Jurkat, Clone E6-1 (cell line): ENCODE data around the gene CD248.

Experiments
- DNase-seq: peaks from one replicate; pipeline ENCODE4 v3.0.0-alpha.2; 2011; ENCODE audit warnings: low read depth, low spot score
- H3K4me3 ChIP-seq: 2 replicates; pipeline ENCODE4 v1.5.1; 2011; ENCODE audit warnings: mild to moderate bottlenecking, low read length, control low read depth, moderate library complexity

Gene CD248

GRCh38 chr11:66294626-66295620 lies 21.9 kb downstream of the CD248 start:
- H3K4me3 ChIP-seq: no peak overlapping the region
- DNase-seq: no peak

DNA sequence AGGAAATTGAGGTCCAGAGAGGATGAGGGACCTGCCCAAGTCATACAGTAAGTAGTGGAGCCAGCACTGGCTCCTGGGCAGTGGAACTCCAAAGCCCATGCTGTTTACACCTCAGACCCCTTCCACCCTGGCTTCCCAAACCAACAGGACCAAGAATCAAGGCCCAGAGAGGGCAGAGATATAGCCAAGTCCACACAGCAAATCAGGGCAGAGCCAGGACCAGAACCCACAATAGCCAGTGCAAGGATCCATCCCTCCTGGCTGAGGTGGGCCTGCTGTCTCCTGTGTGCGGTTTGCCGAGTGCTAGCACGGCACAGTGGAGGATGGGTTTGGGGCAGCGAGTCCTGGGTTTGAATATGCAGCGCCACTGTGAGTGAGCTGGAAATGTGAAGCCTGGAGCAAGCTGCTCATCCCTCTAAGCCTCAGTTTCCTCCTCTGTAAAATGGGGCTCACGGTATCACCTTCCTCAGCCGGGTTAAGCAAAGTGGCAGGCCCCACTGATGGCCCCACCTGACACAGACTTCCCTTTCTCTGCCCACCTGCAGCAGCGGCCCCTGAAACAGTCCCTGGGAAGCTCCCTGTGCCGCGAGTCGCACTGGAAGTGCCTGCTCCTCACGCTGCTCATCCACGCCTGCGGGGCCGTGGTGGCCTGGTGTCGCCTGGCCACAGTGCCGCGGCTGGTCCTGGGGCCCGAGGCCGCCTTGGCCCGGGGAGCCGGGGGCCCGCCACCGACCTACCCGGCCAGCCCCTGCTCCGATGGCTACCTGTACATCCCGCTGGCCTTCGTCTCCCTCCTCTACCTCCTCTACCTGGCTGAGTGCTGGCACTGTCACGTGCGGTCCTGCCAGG lies 22.8 kb downstream of the CD248 start:
- DNase-seq: no peak
- no peak overlapping the region for H3K4me3 ChIP-seq

- DNase-seq: no peak
- no peak overlapping the region for H3K4me3 ChIP-seq
Observed at GRCh38 chr11:66293352-66293751, 23.5 kb downstream of the CD248 start.

DNA sequence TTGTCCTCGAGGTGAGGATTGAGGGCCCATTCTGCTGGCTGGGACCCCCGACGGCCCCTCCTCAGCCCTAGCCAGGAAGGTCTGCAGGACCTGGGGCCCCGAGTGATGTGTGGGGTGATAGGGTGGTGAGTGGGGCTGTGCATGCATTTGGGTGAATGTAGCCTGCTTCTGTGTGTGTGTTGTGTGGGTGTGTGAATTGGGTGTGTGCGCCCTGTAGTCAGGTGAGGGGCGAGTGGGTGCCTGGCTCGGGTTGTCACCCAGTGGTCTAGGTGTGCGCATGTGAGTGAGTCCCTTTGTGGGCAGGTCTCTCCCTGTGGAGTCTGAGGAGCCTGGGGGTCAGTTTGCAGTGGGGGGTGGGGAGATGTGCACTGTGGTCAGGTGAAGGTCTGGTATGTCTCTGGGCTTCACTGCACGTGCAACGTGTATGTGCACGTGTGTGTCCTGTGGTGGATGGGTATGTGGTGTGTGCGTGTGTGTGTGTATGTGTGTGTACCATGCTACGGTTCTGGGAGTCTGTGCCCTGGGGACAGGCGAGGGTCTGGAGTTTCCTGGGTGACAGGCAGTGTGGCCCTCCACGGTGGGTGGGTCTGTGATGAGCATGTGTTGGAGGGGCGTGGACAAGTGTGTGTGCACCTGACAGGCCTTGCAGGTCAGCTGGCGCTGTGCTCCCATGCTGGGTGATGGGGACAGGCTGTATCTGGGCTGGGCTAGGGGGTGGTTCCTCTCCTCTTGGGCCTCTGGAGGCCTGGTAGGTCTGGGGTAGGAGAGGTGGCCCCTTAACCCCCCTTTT lies 24.1 kb downstream of the CD248 start:
- DNase-seq: no peak
- peak overlapping the region; percentile 51 for H3K4me3 ChIP-seq

DNA sequence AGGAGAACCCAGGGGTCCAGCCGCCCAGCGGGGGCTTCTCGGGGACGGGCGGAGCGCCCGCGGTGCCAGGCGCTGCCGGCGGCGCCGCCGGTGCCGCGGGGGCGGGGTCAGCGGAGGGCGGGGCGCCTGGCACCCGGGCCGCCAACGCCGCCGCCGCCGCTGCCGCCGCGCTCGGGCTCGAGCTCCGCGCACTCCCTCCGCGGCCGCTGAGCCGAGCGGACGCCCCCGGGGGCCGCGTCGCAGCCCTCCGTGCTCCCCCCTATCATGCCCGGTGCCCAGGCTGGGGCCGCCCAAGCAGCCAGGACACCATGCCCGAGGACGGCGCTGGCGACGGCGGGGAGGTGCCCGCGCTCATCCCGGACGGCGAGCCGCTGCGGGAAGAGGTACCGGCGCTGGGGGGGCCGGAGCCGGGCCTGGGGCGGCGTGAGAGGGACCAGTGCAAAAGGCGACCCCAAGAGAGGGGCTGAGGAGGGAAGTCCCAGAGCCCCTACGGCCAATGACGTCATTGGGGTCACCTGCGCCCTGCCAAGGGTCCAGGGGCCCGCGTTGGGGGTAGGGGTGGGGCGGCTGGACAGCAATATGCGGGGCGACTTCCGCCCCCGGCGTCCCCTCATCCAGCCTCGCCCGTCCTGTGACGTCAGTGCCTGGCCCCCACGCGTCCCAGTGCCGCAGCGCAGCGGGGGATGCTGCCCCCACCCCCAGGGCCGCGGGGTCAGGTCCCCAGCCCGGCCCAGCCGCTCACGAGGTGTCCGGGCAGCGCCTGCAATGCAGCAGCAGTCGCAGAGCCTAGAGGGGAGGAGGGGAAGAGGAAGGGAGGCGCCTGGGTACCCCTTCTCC lies 24.9 kb downstream of the CD248 start, which contains the start of gene TMEM151A:
Gene TMEM151A, plus strand, starts transcription at position 189 of the 837 bp plus-strand sequence. Its CDS starts 120 bp downstream, at position 309.
- H3K4me3 ChIP-seq: peak within 1 kb of the TSS; percentile 51
- DNase-seq: no peak

GRCh38 chr11:66291303-66291705 lies 25.5 kb downstream of the CD248 start:
- H3K4me3 ChIP-seq: peak overlapping the region; percentile 24; the same call in 1 of the 2 replicates
- DNase-seq: no peak

GRCh38 chr11:66290330-66290621 lies 26.6 kb downstream of the CD248 start:
- H3K4me3 ChIP-seq: peak overlapping the region; percentile 77
- DNase-seq: no peak

- DNase-seq: no peak
- peak overlapping the region; percentile 77 for H3K4me3 ChIP-seq
Observed at GRCh38 chr11:66289548-66290329, 27.1 kb downstream of the CD248 start.

GRCh38 chr11:66288671-66289547 lies 27.9 kb downstream of the CD248 start, which contains the start of gene YIF1A:
YIF1A (minus strand) TSS chr11:66289143; CDS start chr11:66288985, 158 bp downstream.
- DNase-seq: peak; percentile 99
- H3K4me3 ChIP-seq: peak within 1 kb of the TSS; percentile 91

GRCh38 chr11:66287889-66288670 lies 28.8 kb downstream of the CD248 start:
- H3K4me3 ChIP-seq: peak overlapping the region; percentile 91
- DNase-seq: no peak

DNA sequence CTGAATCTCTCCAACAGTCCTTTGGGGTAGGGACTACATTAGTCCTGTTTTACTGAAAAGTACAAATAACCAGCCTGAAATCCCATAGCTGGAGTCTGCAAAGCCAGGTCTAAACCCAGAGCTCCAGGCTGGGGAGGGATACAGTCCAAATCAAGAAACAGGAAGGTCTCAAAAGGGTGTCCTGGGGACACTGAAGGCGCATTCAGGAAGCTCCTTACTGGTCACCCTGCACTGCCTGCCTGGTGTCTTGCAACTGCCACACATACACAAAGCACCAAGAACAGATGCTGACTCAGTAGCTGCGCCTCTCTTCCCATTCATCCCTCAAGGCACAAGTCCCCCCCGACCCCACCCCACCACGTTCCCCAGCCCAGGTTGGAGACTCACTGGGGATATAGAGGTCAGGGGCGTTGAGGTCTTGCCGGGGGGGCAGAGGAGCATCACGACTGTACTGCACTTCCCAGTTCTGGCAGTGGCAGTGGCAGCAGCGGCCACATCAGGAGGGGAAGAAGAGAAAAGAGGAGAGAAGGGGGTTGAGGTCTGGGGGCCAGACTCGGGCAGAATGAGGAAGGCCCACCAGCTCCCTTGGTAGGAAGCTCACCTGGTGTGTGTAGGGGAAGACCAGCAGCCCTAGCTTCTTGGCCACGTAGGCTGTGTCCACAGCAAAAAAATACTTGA lies 29.5 kb downstream of the CD248 start:
- H3K4me3 ChIP-seq: peak overlapping the region; percentile 91

DNA sequence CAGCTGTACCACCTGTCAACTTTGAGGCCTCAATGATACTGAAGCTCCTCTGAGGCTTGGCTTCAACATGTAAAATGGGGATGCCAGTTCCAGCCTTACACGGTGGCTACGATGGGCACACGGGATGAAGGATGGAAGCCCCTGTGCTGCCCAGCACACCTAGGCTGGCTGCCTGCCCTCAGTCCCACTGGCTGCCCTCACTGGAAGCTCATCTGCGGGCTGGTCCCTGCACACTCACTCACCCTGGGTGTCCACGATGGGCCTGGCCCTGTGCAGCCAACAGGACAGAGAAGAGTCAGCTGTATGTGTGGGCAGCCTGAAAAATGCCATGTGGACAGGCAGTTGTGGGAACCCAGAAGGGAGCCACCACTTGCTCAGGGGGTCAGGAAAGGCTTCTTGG lies 30.1 kb downstream of the CD248 start:
- H3K4me3 ChIP-seq: no peak overlapping the region
- no peak for DNase-seq

More for the DNA sequence above, 29.5 kb downstream of the CD248 start:
- DNase-seq: no peak

DNA sequence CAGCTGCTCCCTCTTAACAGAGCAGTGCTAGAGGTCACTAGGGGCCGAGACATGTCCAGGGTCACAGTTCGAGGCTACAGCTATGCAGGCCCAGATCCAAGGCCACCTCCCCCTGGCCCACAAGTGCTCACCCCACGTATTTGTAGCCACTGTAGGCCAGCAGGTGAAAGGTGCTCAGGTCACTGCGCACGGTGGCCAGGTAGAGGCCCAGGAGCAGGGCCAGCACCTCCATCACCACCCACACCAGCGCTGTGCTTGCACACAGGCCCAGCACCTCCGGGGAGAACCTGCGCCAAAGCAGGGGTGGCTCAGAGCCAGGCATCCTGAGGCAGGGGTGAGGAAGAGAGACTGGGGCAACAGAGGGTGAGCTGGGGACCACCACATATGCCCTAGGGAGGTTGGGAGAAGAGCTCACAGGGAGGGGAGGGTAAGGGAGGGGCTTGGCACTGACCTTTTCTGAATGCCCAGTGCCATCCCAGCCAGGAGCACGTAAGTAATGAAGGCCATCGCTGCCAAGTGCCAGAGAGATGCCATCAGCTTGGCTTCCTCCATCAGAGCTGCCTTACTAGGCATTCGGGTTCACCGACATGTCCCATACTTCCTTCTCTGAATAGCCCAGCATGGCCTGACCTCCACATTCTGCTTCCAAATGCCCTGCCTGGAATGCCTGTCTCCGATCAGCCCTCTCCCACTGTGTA lies 31.4 kb downstream of the CD248 start:
- no peak overlapping the region for H3K4me3 ChIP-seq
- no peak for DNase-seq

- H3K4me3 ChIP-seq: no peak overlapping the region
- DNase-seq: no peak
Observed at GRCh38 chr11:66284526-66285078, 32.2 kb downstream of the CD248 start.
